ENCODE data around the gene MRPL2. TPM values are rescaled to one million over a fixed set of nuclear protein-coding genes. Genes with fewer than 3 reads are reported as not detected.
"Not testable (repeated sequence)": the region's sequence is repeated elsewhere in the genome, so short reads cannot be mapped to it uniquely, and the experiment has no call there.

The MRPL2 gene
- polyA plus RNA-seq, 4 donors: 53.4 to 127 (median 90.9) TPM

DNA sequence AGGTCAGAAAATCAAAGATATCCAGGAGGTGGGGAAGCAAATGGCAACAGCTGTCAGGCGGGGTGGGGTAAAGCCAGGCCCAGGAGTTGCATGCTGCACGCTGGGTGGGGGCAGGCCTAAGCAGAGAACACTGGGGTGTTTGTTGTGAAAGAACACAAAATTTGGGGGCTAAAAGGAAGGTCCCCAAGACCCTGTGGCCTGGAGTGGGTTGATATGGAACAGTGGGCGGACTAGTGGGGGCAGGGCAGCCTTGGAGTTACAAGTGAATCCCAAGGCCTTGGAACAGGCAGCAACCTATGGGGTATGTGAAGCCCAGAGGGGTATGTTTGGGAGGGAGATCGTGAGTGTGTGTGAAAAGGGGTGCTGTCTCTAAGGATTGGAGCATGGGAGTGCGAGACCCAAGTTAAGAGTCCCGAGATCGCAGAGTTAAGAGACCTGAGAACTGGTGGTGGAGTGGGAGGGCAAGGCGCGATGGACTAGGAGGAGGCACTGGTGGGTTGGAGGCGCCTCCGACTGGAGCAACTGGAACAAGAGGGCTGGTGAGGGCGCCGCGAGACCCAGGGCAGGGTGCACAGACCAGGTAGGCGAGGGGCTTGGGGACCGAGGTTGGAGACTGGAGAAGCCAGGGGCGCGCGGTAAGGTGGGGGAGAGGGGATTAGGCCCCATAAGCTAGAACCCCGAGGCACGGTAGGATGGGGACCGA, 6.2 kb downstream of the MRPL2 start:
- H3K36me3 ChIP-seq (ENCODE audit: control insufficient read depth in 3 of 3, insufficient read depth in 2 of 3, low read depth in 1 of 3, low read length in 3 of 3): peaks cover 0 to 70% (median 8%) of the 10 kb centered on the region in 3 donors
- 10 to 15% (median 11%) methylated on average over 22 of the region's 22 CpGs for WGBS, 3 donors
- no peak for FAIRE-seq

DNA sequence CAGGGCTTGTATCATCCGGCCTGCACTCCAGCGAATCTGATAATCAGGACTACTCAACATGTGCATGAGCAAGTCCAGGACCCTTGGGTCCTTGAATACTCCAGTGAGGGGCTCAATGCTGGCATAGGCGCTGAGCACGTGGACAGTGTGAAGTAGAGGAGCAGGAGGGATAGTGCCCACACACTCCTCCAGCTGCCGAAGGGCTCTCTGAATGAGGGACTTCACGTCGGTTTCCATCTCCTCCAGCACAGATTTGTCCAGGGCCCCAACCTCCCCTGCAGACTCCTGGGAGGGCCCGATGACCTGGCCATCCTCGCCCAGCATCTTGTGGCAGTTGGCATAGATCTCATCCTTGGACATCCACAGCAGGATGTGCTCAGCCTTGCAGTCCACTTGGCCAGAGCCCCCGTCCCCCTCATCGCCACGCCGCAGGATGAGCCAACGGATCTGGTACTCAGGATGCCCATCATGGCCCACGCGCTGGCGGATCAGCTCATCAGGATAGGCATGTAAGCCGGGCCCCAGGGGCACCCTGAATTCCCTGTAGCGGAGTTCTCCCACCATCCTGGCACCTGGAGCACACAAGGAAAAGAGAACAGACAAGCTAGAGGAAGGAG, 6.9 kb downstream of the MRPL2 start:
- no peak for DNase-seq
- no peaks in the 10 kb centered on the region for H3K27me3 ChIP-seq (ENCODE audit: control insufficient read depth in 3 of 3, insufficient read depth in 3 of 3, low read length in 3 of 3)
- peaks cover 0 to 70% (median 9%) of the 10 kb centered on the region in 3 donors for H3K36me3 ChIP-seq (ENCODE audit: control insufficient read depth in 3 of 3, insufficient read depth in 2 of 3, low read depth in 1 of 3, low read length in 3 of 3)
- H3K9me3 ChIP-seq (ENCODE audit: control insufficient read depth in 2 of 2, insufficient read depth in 1 of 2, low read depth in 1 of 2, low read length in 1 of 2): no peaks in the 10 kb centered on the region
- peaks cover 0 to 24% (median 3%) of the 10 kb centered on the region in 3 donors for H3K4me1 ChIP-seq (ENCODE audit: control insufficient read depth in 3 of 3, insufficient read depth in 2 of 3, low read depth in 1 of 3, low read length in 2 of 3)
- peak overlapping the region in 1 of 3 donors; percentile 80 for H3K4me3 ChIP-seq (ENCODE audit: low read depth in 1 of 3, low read length in 3 of 3)
- H3K27ac ChIP-seq (ENCODE audit: low read depth in 1 of 3, low read length in 2 of 3): peak overlapping the region in 2 of 3 donors; percentile 79 to 93
- WGBS, 3 donors: 87 to 94% (median 91%) methylated on average over 19 of the region's 19 CpGs
- FAIRE-seq: no peak

More for the DNA sequence above, 6.2 kb downstream of the MRPL2 start:
- Histone ChIP-seq H3K9me3 (ENCODE audit: control insufficient read depth in 2 of 2, insufficient read depth in 1 of 2, low read depth in 1 of 2, low read length in 1 of 2) (no peaks in the 10 kb centered on the region), H3K4me3 (ENCODE audit: low read depth in 1 of 3, low read length in 3 of 3) (peak overlapping the region; percentile 60 to 80 (median 70)), H3K27ac (ENCODE audit: low read depth in 1 of 3, low read length in 2 of 3) (peak overlapping the region; percentile 78 to 93 (median 79)), H3K27me3 (ENCODE audit: control insufficient read depth in 3 of 3, insufficient read depth in 3 of 3, low read length in 3 of 3) (no peaks in the 10 kb centered on the region), H3K4me1 (ENCODE audit: control insufficient read depth in 3 of 3, insufficient read depth in 2 of 3, low read depth in 1 of 3, low read length in 2 of 3) (peaks cover 0 to 27% (median 3%) of the 10 kb centered on the region in 3 donors)
- peak; percentile 30 to 74 for DNase-seq

DNA sequence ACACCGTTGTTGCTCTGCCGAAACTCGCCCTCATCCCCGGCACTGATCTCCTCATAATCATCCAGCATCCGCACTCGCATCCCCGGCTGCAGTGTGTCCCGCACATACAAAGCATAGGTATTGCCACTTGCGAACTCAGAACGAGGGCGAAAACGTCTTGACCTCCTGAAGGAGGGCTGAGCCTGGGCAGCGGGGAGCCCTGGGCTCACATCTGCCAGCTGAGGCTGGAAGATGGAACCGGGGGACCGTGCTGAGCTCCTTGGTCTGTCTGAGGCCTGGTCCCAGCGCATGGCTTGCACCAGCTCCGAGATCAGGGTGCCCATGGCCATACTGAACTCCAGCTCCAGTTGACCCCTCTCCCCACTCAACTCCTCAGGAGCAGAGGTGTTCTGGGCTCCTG, 8.3 kb downstream of the MRPL2 start:
- DNase-seq (no peak), FAIRE-seq (no peak)
- Histone ChIP-seq H3K36me3 (ENCODE audit: control insufficient read depth in 3 of 3, insufficient read depth in 2 of 3, low read depth in 1 of 3, low read length in 3 of 3) (peaks cover 0 to 74% (median 11%) of the 10 kb centered on the region in 3 donors), H3K9me3 (ENCODE audit: control insufficient read depth in 2 of 2, insufficient read depth in 1 of 2, low read depth in 1 of 2, low read length in 1 of 2) (no peaks in the 10 kb centered on the region), H3K27ac (ENCODE audit: low read depth in 1 of 3, low read length in 2 of 3) (no peak overlapping the region), H3K27me3 (ENCODE audit: control insufficient read depth in 3 of 3, insufficient read depth in 3 of 3, low read length in 3 of 3) (no peaks in the 10 kb centered on the region), H3K4me1 (ENCODE audit: control insufficient read depth in 3 of 3, insufficient read depth in 2 of 3, low read depth in 1 of 3, low read length in 2 of 3) (peaks cover 0 to 24% (median 3%) of the 10 kb centered on the region in 3 donors), H3K4me3 (ENCODE audit: low read depth in 1 of 3, low read length in 3 of 3) (no peak overlapping the region)
- 96 to 98% (median 97%) methylated on average over 17 of the region's 17 CpGs for WGBS, 3 donors

DNA sequence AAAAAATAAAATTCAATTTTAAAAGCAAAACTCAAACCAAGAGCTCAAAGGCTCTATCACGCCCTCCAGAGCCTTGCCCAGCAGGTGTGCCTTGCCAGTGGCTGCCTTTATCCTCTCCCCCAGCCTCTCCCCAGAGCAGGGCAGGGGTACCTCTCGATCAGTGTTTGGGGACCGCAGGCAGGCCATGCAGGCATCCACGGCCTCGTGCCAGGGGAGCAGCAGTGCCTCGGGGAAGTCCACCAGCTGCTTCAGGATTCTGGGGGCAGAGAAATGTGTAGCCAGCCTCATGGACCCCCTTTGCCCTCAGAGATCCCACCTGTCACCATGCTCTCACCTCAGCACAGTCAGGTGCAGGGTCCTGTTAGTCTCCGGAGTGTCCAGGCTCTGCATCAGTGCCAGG, 11.2 kb downstream of the MRPL2 start:
- H3K9me3 ChIP-seq (ENCODE audit: control insufficient read depth in 2 of 2, insufficient read depth in 1 of 2, low read depth in 1 of 2, low read length in 1 of 2): no peaks in the 10 kb centered on the region
- peaks cover 0 to 86% (median 18%) of the 10 kb centered on the region in 3 donors for H3K36me3 ChIP-seq (ENCODE audit: control insufficient read depth in 3 of 3, insufficient read depth in 2 of 3, low read depth in 1 of 3, low read length in 3 of 3)
- 91 to 93% (median 92%) methylated on average over 7 of the region's 7 CpGs for WGBS, 3 donors

DNA sequence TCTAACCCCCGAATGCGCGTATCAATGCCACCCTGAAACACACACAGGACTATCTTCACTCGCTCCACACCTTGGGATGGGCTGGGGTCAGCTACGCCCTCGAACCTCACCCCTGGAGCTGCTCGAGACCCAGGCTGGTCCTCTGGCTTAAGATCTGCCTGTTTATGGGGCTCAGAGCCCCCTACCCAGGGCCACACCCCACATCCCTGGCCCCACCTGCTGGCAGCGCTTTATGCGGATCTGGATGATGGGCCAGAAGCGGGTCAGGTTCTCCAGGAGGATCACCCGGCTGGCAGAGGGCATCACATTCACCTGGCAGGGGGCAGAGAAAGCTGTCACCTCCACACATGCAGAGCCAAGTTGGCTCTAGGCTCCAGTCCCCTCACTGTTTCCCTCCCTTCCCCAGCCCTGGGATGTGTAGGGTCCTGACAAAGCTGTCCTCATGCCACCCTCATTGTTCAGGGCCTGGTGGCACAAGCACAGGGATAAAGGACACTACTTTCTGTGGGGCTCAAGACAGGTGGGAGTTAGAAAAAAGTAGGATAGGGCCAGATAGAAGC, 13.8 kb downstream of the MRPL2 start:
- FAIRE-seq: no peak
- WGBS, 3 donors: 92 to 97% (median 93%) methylated on average over 11 of the region's 11 CpGs

More for the DNA sequence above, 11.2 kb downstream of the MRPL2 start:
- no peak for FAIRE-seq
- no peak overlapping the region for H3K27ac ChIP-seq (ENCODE audit: low read depth in 1 of 3, low read length in 2 of 3)
- DNase-seq: no peak
- no peaks in the 10 kb centered on the region for H3K27me3 ChIP-seq (ENCODE audit: control insufficient read depth in 3 of 3, insufficient read depth in 3 of 3, low read length in 3 of 3)
- H3K4me1 ChIP-seq (ENCODE audit: control insufficient read depth in 3 of 3, insufficient read depth in 2 of 3, low read depth in 1 of 3, low read length in 2 of 3): peaks cover 0 to 23% (median 3%) of the 10 kb centered on the region in 3 donors
- no peak overlapping the region for H3K4me3 ChIP-seq (ENCODE audit: low read depth in 1 of 3, low read length in 3 of 3)

DNA sequence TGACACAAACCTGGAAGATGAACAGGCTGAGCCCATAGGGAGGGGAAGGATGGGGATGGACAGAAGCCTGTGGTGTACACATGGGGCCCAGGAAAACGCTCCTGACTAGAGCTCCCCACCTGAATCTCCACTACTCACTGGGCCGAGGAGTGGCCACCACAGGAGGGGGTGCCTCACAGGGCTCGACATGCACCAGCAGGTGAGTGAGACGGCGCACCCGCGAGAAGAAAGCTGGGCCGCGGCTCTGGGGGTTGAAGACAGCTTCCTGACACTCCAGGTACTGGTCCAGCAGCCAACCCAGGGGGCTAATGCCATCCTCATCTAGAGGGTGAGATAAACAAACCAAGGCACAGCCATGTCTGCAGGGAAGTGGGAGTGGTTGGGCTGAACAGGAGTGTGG, 15.9 kb downstream of the MRPL2 start:
- Histone ChIP-seq H3K4me1 (ENCODE audit: control insufficient read depth in 3 of 3, insufficient read depth in 2 of 3, low read depth in 1 of 3, low read length in 2 of 3) (no peaks in the 10 kb centered on the region), H3K27me3 (ENCODE audit: control insufficient read depth in 3 of 3, insufficient read depth in 3 of 3, low read length in 3 of 3) (no peaks in the 10 kb centered on the region), H3K27ac (ENCODE audit: low read depth in 1 of 3, low read length in 2 of 3) (no peak overlapping the region), H3K36me3 (ENCODE audit: control insufficient read depth in 3 of 3, insufficient read depth in 2 of 3, low read depth in 1 of 3, low read length in 3 of 3) (peaks cover 0 to 94% (median 21%) of the 10 kb centered on the region in 3 donors), H3K9me3 (ENCODE audit: control insufficient read depth in 2 of 2, insufficient read depth in 1 of 2, low read depth in 1 of 2, low read length in 1 of 2) (no peaks in the 10 kb centered on the region), H3K4me3 (ENCODE audit: low read depth in 1 of 3, low read length in 3 of 3) (no peak overlapping the region)
- FAIRE-seq: no peak
- no peak for DNase-seq
- WGBS, 3 donors: 92 to 96% (median 94%) methylated on average over 8 to 9 of the region's 9 CpGs

More for the DNA sequence above, 13.8 kb downstream of the MRPL2 start:
- no peaks in the 10 kb centered on the region for H3K27me3 ChIP-seq (ENCODE audit: control insufficient read depth in 3 of 3, insufficient read depth in 3 of 3, low read length in 3 of 3)
- no peak for DNase-seq
- H3K4me3 ChIP-seq (ENCODE audit: low read depth in 1 of 3, low read length in 3 of 3): no peak overlapping the region
- H3K27ac ChIP-seq (ENCODE audit: low read depth in 1 of 3, low read length in 2 of 3): no peak overlapping the region
- H3K9me3 ChIP-seq (ENCODE audit: control insufficient read depth in 2 of 2, insufficient read depth in 1 of 2, low read depth in 1 of 2, low read length in 1 of 2): no peaks in the 10 kb centered on the region
- peaks cover 0 to 91% (median 20%) of the 10 kb centered on the region in 3 donors for H3K36me3 ChIP-seq (ENCODE audit: control insufficient read depth in 3 of 3, insufficient read depth in 2 of 3, low read depth in 1 of 3, low read length in 3 of 3)
- H3K4me1 ChIP-seq (ENCODE audit: control insufficient read depth in 3 of 3, insufficient read depth in 2 of 3, low read depth in 1 of 3, low read length in 2 of 3): no peaks in the 10 kb centered on the region

DNA sequence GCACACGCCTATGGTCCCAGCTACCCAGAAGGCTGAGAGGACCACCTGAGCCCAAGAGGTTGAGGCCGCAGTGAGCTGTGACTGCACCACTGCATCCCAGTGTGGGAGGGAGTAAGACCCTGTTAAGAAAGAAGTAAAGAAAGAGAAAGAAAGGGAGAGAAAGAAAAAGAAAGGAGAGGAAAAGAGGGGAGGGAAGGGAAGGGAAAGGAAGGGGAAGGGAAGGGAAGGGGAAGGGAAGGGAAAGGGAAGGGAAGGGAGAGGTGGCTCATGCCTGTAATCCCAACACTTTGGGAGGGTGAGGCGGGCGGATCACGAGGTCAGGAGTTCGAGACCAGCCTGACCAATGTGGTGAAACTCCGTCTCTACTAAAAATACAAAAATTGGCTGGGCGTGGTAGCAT, 17.8 kb downstream of the MRPL2 start:
- H3K27me3 ChIP-seq (ENCODE audit: control insufficient read depth in 3 of 3, insufficient read depth in 3 of 3, low read length in 3 of 3); DNase-seq; H3K27ac ChIP-seq (ENCODE audit: low read depth in 1 of 3, low read length in 2 of 3); H3K4me1 ChIP-seq (ENCODE audit: control insufficient read depth in 3 of 3, insufficient read depth in 2 of 3, low read depth in 1 of 3, low read length in 2 of 3); H3K9me3 ChIP-seq (ENCODE audit: control insufficient read depth in 2 of 2, insufficient read depth in 1 of 2, low read depth in 1 of 2, low read length in 1 of 2); FAIRE-seq; H3K4me3 ChIP-seq (ENCODE audit: low read depth in 1 of 3, low read length in 3 of 3): not testable (repeated sequence)
- 91 to 98% (median 92%) methylated on average over 6 to 8 of the region's 8 CpGs for WGBS, 3 donors
- H3K36me3 ChIP-seq (ENCODE audit: control insufficient read depth in 3 of 3, insufficient read depth in 2 of 3, low read depth in 1 of 3, low read length in 3 of 3): peaks cover 0 to 96% (median 23%) of the 10 kb centered on the region in 3 donors

DNA sequence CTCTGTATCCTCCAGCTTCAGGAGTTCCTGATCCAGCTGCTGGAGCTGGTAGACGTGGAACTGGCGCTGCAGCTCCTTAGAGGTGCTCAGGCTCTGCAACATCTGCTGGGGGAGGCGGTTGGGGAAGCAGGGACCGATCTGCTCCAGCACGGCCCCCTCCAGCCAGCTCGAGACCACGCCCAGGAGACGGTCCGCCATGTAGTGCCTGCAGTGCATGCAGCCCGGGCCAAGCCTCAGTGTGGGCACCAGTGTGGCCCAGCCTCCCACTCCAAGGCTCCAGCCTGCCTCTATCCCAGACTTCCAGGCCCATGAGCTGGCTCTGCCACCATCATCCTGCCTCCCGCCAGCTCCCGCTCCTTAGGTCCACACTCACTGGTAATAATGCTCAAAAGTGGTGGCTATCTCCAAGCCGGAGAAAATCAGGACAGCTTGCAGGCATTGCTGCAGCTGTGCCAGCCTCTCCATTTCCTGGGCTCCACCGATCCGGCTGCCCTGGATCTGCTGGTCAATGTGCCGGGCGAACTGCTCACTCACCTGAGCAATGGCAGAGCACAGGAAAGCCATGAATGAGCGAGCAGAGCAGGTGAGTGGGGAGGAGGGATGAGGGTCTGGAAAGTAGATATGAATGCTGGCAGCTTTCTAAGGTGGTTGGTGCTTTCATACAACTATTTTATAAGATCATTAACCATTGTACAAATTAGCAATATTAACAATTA, 18.5 kb downstream of the MRPL2 start:
- Histone ChIP-seq H3K27ac (ENCODE audit: low read depth in 1 of 3, low read length in 2 of 3) (no peak overlapping the region), H3K4me3 (ENCODE audit: low read depth in 1 of 3, low read length in 3 of 3) (no peak overlapping the region), H3K27me3 (ENCODE audit: control insufficient read depth in 3 of 3, insufficient read depth in 3 of 3, low read length in 3 of 3) (no peaks in the 10 kb centered on the region), H3K36me3 (ENCODE audit: control insufficient read depth in 3 of 3, insufficient read depth in 2 of 3, low read depth in 1 of 3, low read length in 3 of 3) (peaks cover 3 to 94% (median 17%) of the 10 kb centered on the region in 3 donors), H3K9me3 (ENCODE audit: control insufficient read depth in 2 of 2, insufficient read depth in 1 of 2, low read depth in 1 of 2, low read length in 1 of 2) (no peaks in the 10 kb centered on the region), H3K4me1 (ENCODE audit: control insufficient read depth in 3 of 3, insufficient read depth in 2 of 3, low read depth in 1 of 3, low read length in 2 of 3) (peaks cover 0 to 4% (median 0%) of the 10 kb centered on the region in 3 donors)
- 95 to 97% (median 95%) methylated on average over 18 of the region's 18 CpGs for WGBS, 3 donors
- DNase-seq (no peak), FAIRE-seq (no peak)

Measured in small intestine (tissue), 7 donors.